ENCODE measurements around the gene MYOM1. TPM values are rescaled to one million over a fixed set of nuclear protein-coding genes. Genes with fewer than 3 reads are reported as not detected.

MYOM1 gene
- total and polyA plus RNA-seq, 2 donors from 2014 or later: 2.1 to 6.8 TPM

DNA sequence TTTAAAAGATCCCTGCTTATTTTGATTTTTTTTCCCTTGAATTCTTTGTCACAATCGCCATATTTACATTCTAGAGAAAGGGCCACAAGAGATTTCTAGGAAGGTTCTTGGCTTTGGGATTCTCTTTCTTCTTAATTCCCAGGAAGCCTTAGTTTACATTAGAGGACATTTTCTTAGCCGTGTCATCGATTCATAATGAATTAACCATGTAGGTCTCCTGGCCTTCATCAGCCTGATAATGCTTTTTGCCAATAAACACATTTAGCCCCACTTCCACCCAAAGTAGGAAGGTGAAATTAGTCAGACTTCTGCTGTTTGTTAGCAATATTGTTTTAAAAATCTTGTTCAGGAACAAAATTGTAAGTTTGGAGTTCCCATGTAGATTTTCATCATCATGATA, 135.6 kb downstream of the MYOM1 start:
- Histone ChIP-seq H3K4me3 (ENCODE audit: low read length in 3 of 3) (no peak overlapping the region), H3K9me3 (ENCODE audit: control insufficient read depth in 2 of 3, insufficient read depth in 1 of 3, low read length in 3 of 3) (no peaks in the 10 kb centered on the region), H3K9ac (ENCODE audit: low read length in 3 of 3) (no peak overlapping the region), H3K27me3 (ENCODE audit: control insufficient read depth, insufficient read depth, low read length) (no peaks in the 10 kb centered on the region), H3K27ac (ENCODE audit: low read depth in 2 of 2, low read length in 2 of 2) (no peak overlapping the region), H3K4me1 (ENCODE audit: control insufficient read depth in 2 of 3, insufficient read depth in 2 of 3, low read depth in 1 of 3, low read length in 3 of 3) (peaks cover 0 to 6% (median 2%) of the 10 kb centered on the region in 3 donors), H3K36me3 (ENCODE audit: control insufficient read depth in 2 of 3, insufficient read depth in 3 of 3, low read length in 3 of 3) (no peaks in the 10 kb centered on the region)
- DNase-seq: no peak
- no peak for FAIRE-seq
- TF ChIP-seq, protein P1, sequence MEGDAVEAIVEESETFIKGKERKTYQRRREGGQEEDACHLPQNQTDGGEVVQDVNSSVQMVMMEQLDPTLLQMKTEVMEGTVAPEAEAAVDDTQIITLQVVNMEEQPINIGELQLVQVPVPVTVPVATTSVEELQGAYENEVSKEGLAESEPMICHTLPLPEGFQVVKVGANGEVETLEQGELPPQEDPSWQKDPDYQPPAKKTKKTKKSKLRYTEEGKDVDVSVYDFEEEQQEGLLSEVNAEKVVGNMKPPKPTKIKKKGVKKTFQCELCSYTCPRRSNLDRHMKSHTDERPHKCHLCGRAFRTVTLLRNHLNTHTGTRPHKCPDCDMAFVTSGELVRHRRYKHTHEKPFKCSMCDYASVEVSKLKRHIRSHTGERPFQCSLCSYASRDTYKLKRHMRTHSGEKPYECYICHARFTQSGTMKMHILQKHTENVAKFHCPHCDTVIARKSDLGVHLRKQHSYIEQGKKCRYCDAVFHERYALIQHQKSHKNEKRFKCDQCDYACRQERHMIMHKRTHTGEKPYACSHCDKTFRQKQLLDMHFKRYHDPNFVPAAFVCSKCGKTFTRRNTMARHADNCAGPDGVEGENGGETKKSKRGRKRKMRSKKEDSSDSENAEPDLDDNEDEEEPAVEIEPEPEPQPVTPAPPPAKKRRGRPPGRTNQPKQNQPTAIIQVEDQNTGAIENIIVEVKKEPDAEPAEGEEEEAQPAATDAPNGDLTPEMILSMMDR (IDR thresholded peaks at IDR 0.05; ENCODE audit: borderline replicate concordance, extremely low read depth, insufficient read depth): no peak
- intact Hi-C loops (cut with DNase I): no loop called here

DNA sequence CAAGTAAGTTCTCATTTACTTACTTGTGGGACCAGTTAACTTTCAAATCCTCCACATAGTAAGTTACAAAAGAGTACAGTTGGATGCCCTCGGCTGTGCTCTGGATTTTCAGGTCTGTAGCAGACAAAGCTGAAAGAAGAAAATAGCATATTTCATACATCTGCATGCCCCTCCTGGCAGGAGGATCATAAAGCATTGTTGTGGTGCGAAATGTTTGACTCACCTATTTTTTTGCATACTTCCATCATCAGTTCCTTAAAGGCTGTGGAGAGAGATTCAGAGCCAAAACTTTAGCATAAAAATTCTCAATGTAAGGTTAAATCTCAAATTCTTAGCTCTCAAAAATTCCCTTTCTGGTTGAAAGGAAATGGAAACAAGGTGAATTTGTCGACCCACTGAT, 136.0 kb downstream of the MYOM1 start:
- FAIRE-seq (no peak), DNase-seq (no peak)
- no peak overlapping the region for H3K4me3 ChIP-seq (ENCODE audit: low read length in 3 of 3)
- H3K27ac ChIP-seq (ENCODE audit: low read depth in 2 of 2, low read length in 2 of 2): no peak overlapping the region
- TF ChIP-seq, protein P1 (IDR thresholded peaks at IDR 0.05; ENCODE audit: borderline replicate concordance, extremely low read depth, insufficient read depth): no peak
- no peaks in the 10 kb centered on the region for H3K9me3 ChIP-seq (ENCODE audit: control insufficient read depth in 2 of 3, insufficient read depth in 1 of 3, low read length in 3 of 3)
- intact Hi-C loops (cut with DNase I): no loop called here
- no peaks in the 10 kb centered on the region for H3K36me3 ChIP-seq (ENCODE audit: control insufficient read depth in 2 of 3, insufficient read depth in 3 of 3, low read length in 3 of 3)
- H3K4me1 ChIP-seq (ENCODE audit: control insufficient read depth in 2 of 3, insufficient read depth in 2 of 3, low read depth in 1 of 3, low read length in 3 of 3): peaks cover 0 to 6% (median 2%) of the 10 kb centered on the region in 3 donors
- no peaks in the 10 kb centered on the region for H3K27me3 ChIP-seq (ENCODE audit: control insufficient read depth, insufficient read depth, low read length)
- H3K9ac ChIP-seq (ENCODE audit: low read length in 3 of 3): no peak overlapping the region

DNA sequence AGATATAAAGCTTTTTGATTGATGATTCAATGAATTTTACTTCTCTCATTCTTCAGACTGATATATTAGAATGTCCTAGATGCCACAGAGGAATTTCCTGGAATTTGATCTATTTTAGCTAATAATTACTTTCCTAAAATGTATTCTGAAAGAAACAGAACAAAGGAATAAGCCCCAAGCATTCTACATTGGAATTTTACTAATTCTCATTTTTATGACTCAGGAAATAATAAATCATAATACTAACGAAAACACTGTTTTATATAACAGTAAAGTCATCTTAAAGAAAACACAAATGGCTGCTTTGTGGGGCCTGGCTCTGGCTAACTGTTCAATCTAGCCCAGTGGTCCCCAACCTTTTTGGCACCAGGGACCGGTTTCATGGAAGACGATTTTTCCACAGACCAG, 138.2 kb downstream of the MYOM1 start:
- Histone ChIP-seq H3K4me3 (ENCODE audit: low read length in 3 of 3) (no peak overlapping the region), H3K27me3 (ENCODE audit: control insufficient read depth, insufficient read depth, low read length) (no peaks in the 10 kb centered on the region), H3K9me3 (ENCODE audit: control insufficient read depth in 2 of 3, insufficient read depth in 1 of 3, low read length in 3 of 3) (no peaks in the 10 kb centered on the region), H3K36me3 (ENCODE audit: control insufficient read depth in 2 of 3, insufficient read depth in 3 of 3, low read length in 3 of 3) (no peaks in the 10 kb centered on the region), H3K27ac (ENCODE audit: low read depth in 2 of 2, low read length in 2 of 2) (no peak overlapping the region), H3K4me1 (ENCODE audit: control insufficient read depth in 2 of 3, insufficient read depth in 2 of 3, low read depth in 1 of 3, low read length in 3 of 3) (peaks cover 0 to 6% (median 2%) of the 10 kb centered on the region in 3 donors), H3K9ac (ENCODE audit: low read length in 3 of 3) (no peak overlapping the region)
- TF ChIP-seq, protein P1 (IDR thresholded peaks at IDR 0.05; ENCODE audit: borderline replicate concordance, extremely low read depth, insufficient read depth): no peak
- peak in 1 of 5 donors; percentile 70 for DNase-seq
- peak; percentile 37 for FAIRE-seq
- intact Hi-C loops (cut with DNase I): no loop called here

DNA sequence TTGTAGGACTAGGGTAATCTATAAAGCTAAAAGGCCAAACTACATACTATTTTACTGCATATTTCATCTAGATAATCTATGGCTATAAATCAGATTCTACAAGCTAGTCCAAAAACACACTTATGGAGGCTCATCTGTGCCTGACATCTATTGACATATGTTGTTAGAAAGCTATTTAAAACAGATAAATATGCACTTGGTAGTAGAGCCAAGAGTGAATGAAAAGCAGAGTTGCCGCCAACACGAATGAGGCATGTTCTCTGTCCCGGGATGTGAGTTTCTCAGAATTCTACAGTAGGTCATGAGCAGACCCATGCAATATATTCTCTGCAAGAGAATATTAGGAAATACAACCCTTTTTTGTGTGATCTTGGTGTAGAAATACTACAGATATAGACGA, 140.1 kb downstream of the MYOM1 start:
- no peak overlapping the region for H3K27ac ChIP-seq (ENCODE audit: low read depth in 2 of 2, low read length in 2 of 2)
- no peaks in the 10 kb centered on the region for H3K27me3 ChIP-seq (ENCODE audit: control insufficient read depth, insufficient read depth, low read length)
- intact Hi-C loops (cut with DNase I): no loop called here
- no peak overlapping the region for H3K9ac ChIP-seq (ENCODE audit: low read length in 3 of 3)
- H3K4me1 ChIP-seq (ENCODE audit: control insufficient read depth in 2 of 3, insufficient read depth in 2 of 3, low read depth in 1 of 3, low read length in 3 of 3): peaks cover 0 to 6% (median 2%) of the 10 kb centered on the region in 3 donors
- TF ChIP-seq, protein P1 (IDR thresholded peaks at IDR 0.05; ENCODE audit: borderline replicate concordance, extremely low read depth, insufficient read depth): no peak
- H3K4me3 ChIP-seq (ENCODE audit: low read length in 3 of 3): no peak overlapping the region
- FAIRE-seq (no peak), DNase-seq (no peak)
- no peaks in the 10 kb centered on the region for H3K9me3 ChIP-seq (ENCODE audit: control insufficient read depth in 2 of 3, insufficient read depth in 1 of 3, low read length in 3 of 3)
- H3K36me3 ChIP-seq (ENCODE audit: control insufficient read depth in 2 of 3, insufficient read depth in 3 of 3, low read length in 3 of 3): no peaks in the 10 kb centered on the region

Data from kidney (tissue), 14 donors.